ENCODE measurements around the gene NGEF. TPM values are rescaled to one million over a fixed set of nuclear protein-coding genes. Genes with fewer than 3 reads are reported as not detected.

NGEF gene
- total RNA-seq, 1 experiment from 2014 or later, result 0.75 TPM

- DNase-seq (ENCODE audit: low spot score), result no peak
- in situ Hi-C loops (cut with HindIII; ENCODE audit: low sequenced_read_pairs), result loop anchor here (25.0 kb wide), 1 partner anchor 287 kb away; no protein-coding TSS in a partner anchor
These were observed 62.3 kb downstream of the NGEF start for GRCh38 chr2:232950751-232951150.

- DNase-seq (ENCODE audit: low spot score), result no peak
- in situ Hi-C loops (cut with HindIII; ENCODE audit: low sequenced_read_pairs), result no loop called here
These were observed 64.0 kb downstream of the NGEF start for GRCh38 chr2:232949016-232949415.

GRCh38 chr2:232942831-232943230 lies 70.2 kb downstream of the NGEF start:
- in situ Hi-C loops (cut with HindIII; ENCODE audit: low sequenced_read_pairs), result no loop called here
- DNase-seq (ENCODE audit: low spot score), result no peak

DNA sequence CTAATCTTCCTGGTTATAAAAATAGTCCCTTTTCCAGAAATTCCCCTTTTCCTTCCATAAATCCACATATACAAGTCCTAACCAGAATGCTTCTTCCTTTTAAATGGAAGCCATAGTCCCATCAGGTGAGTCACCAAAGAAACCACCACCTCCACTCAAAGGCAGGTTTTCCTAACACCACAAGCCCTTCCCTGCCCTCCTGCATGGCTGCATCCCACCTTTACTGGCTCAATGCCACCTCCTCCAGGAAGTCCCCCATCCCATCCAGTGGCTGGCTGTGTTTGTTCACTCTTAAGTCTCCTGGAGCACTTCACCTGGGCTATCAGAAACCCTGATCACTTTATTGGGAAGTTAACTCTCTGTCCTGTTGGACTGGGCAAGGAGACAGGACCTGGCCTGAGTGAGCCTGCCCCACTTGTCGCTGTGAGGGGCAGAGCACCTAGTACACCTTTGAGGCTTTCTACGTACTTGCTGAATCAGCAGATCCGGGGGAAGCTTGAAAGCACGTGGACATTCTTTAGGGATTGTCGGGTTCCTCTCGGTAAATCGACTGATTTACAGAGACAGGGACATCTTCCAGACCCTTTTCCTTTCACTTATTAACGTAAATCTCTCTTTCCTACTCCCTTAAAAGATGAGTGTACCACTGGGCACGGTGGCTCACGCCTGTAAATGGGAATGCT lies 71.0 kb downstream of the NGEF start:
- in situ Hi-C loops (cut with HindIII; ENCODE audit: low sequenced_read_pairs), result no loop called here

DNA sequence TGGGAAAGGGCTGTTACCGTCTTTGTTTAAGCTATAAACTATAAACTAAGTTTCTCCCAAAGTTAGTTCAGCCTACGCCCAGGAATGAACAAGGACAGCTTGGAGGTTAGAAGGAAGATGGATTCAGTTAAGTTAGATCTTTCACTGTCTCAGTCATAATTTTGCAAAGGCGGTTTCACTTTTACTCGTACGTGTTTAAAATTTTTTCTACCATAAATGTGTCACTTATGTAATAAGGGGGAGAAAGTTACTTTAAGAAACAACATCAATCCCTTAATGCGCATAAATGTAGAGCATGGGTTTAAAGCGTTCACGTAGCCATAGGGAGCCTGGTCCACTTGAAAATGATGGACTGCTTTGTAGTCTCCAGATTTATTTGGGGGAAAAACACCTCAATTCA lies 71.7 kb downstream of the NGEF start:
- in situ Hi-C loops (cut with HindIII; ENCODE audit: low sequenced_read_pairs), result no loop called here
- no peak for DNase-seq (ENCODE audit: low spot score)

More for the DNA sequence above, 71.0 kb downstream of the NGEF start:
- no peak for DNase-seq (ENCODE audit: low spot score)

DNA sequence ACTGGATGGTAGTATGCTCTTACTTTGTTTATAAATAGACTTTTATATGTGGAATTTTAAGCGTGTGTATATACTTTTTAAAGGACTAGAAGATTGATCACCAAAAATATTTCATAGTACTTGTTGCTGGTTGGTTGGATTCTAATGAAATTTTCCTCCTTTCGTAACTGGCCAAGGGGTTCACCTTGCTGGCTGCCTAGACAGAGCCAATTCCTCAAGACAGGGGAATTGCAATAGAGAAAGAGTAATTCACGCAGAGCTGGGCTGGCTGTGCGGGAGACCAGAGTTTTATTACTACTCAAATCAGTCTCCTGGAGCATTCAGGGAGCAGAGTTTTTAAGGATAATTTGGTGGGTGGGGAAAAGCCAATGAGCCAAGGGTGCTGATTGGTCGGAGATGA lies 72.3 kb downstream of the NGEF start:
- in situ Hi-C loops (cut with HindIII; ENCODE audit: low sequenced_read_pairs), result no loop called here
- DNase-seq (ENCODE audit: low spot score), result no peak

DNA sequence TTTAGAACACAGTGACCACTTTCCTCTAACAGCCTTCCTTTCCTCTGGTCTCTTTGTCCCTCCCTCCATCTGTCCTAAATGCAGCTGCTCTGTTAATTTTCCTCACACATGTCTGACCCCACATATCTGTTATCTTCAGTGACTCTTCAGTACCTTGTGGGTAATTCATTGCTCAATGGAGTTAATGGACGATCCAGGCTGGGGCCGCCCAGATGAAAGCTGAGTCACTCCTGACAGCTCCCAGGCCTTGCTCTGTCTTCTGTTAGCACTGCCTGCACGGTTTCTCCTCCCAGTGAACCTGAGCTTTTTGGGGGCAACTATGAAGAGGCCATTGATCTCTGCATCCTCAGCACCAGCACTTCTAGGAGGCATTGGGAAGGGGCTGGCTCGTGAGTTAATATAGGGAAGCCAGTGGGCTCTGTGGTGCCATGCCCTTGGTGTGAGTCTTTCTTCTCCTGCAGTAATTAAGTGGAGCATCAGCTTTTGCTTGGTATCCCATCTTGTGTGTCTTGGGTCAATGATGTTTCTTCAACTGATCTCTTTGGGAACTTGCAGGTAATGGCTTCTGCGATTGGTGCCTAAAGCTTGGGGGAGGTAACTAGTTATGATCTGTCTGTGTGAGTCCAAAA lies 75.7 kb downstream of the NGEF start:
- no peak for DNase-seq (ENCODE audit: low spot score)
- in situ Hi-C loops (cut with HindIII; ENCODE audit: low sequenced_read_pairs), result no loop called here

DNA sequence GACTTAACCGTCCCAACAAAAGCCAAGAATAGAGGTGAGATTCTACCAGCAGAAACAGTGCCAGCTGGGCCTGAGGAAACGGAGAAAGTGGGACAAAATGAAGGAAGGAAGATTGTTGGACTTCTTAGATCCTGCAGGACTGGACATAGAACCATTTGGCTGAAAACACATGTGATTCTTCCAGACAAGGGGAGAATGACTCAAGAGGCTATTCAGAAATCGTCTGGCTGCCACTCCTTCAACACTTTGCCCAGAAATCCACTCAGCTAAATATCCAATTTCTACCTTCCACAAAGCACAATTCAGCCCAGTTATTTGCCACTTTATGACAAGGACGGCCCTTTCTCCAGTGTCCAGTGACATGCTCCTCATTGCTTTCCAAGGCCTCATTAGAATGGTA lies 81.4 kb downstream of the NGEF start:
- no peak for DNase-seq (ENCODE audit: low spot score)
- in situ Hi-C loops (cut with HindIII; ENCODE audit: low sequenced_read_pairs), result no loop called here

DNA sequence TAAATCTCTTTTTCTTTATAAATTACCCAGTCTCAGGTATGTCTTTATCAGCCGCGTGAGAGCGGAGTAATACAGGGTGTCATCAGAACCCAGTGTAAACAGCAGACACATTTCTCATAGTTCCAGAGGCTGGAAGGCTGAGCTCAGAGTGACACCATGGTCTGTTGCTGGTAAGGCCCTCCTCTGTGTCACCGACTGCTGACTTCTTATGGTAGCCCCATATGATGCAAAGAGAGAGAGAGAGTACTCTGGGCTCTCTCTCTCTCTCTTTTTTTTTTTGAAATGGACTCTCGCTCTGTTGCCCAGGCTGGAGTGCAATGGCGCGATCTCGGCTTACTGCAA lies 83.0 kb downstream of the NGEF start:
- no peak for DNase-seq (ENCODE audit: low spot score)
- in situ Hi-C loops (cut with HindIII; ENCODE audit: low sequenced_read_pairs), result no loop called here

- in situ Hi-C loops (cut with HindIII; ENCODE audit: low sequenced_read_pairs), result no loop called here
- no peak for DNase-seq (ENCODE audit: low spot score)
These were observed 83.6 kb downstream of the NGEF start for GRCh38 chr2:232929303-232930058.

DNA sequence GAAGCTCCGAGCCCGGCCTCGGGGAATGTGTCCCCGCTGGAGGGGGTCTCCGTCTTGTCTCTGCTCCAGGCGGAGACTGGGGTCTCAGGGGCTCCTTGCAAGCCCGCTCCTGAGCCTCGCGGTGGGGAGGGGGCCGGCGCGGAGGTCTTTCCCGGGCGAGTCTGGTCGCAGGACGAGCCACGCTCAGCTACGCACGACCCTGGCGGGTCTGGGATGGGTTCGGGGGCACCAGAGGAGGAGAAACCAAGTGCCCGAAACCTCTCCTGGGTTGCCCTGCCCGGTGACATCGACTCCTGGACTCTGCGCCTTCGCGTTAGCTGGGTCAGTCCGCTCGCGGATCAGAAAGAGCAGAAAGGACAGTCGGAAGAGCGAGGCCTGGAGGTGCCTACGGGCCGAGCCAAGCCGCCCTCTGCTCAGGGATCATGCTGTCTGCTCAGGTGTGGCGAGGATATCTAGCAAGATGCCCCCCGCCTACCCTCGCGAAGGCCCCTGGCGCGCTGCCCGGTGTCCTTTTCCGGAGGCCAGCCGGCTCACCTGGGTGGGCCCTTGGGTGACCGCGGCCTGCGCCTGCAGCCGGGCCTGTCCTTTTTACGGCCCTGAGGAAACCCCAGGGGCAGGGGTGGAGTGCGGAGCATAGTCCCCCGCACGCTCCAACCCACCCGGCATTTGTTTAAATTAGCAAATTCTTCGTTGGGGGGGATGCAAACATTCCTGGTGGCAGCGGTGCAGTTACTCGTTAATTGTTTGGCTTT lies 84.3 kb downstream of the NGEF start:
- in situ Hi-C loops (cut with HindIII; ENCODE audit: low sequenced_read_pairs), result no loop called here
- DNase-seq (ENCODE audit: low spot score), result no peak

DNA sequence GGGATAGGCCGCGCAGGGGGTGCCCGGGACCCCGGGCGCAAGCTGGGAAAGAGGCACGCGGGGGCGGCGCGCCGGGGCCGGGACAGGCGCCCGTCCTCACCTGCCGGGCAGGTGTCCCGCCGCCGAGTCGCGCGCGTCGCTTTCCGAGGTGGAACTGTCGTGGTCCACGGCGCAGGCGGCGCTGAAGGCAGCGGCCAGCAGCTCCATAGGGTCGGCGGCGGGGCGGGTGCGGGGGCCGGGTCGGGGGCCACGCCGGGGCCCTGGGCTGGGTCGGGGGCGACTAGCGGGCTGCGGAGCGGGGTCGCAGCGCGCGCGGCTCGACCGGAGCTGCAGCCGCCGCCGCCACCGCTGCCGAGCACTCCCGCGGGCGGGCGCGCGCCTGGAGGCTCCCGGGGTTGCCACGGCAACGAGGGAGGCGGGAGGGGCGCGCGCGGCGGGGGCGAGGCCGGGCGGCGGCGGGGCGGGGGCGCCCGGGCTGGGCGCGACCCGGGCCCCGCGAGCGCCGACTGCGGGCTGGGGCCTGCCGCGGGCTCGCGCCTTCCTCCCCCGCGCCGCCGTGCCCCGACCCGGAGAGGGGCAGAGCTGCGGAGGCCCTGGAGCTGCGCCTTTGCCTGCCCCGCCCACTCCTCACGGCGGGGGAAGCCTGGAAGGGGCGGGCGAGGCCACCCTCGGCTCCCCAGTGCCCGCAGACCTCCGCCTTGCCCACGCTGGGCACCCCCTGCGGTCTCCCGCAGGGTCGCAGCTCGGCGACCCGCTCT lies 85.1 kb downstream of the NGEF start:
- in situ Hi-C loops (cut with HindIII; ENCODE audit: low sequenced_read_pairs), result no loop called here
- peak; percentile 3 for DNase-seq (ENCODE audit: low spot score)

- no peak for DNase-seq (ENCODE audit: low spot score)
- in situ Hi-C loops (cut with HindIII; ENCODE audit: low sequenced_read_pairs), result no loop called here
These were observed 85.8 kb downstream of the NGEF start for GRCh38 chr2:232927032-232927792.

DNA sequence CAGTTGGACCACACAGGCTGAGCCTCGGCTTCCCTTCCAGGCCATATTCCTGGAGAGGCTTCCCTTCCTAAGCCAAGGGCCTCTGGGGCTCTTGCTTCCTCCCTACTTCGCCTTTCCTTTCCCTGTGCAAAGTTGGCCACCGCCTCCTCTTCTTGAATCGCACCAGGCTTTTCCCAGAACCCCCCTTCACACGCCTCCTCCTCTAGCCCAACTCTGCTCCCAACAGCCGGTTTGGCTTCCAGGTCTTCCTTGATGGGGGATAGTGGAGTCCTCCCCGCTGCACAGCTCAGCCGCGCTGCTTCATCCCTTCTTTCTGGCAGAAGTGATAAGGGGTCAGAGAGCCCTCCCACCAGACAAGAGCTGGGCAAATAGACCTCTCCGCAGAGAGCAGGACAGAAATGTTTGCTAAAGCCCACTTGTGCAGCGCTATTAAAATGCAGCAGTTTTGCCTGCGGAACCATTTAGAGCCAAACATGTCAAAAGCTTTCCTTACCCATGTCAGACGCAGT lies 86.6 kb downstream of the NGEF start:
- in situ Hi-C loops (cut with HindIII; ENCODE audit: low sequenced_read_pairs), result no loop called here
- DNase-seq (ENCODE audit: low spot score), result no peak

DNA sequence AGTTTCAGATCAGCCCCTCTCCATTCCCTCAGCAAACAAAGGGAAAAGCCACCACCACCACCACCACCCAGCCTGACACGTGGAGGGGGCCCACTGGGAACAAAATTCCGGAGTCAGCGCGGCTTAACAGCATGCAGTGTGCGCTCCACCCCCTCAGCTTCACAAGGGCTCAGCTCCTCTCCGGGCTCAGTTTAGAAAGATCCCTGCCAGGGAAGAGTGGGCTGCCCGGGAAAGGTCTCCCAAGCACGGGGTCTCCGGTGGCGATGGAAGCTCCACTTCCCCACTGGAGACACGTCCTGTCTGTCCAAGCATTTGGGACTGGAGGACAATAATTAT lies 87.3 kb downstream of the NGEF start:
- DNase-seq (ENCODE audit: low spot score), result no peak
- in situ Hi-C loops (cut with HindIII; ENCODE audit: low sequenced_read_pairs), result no loop called here

DNA sequence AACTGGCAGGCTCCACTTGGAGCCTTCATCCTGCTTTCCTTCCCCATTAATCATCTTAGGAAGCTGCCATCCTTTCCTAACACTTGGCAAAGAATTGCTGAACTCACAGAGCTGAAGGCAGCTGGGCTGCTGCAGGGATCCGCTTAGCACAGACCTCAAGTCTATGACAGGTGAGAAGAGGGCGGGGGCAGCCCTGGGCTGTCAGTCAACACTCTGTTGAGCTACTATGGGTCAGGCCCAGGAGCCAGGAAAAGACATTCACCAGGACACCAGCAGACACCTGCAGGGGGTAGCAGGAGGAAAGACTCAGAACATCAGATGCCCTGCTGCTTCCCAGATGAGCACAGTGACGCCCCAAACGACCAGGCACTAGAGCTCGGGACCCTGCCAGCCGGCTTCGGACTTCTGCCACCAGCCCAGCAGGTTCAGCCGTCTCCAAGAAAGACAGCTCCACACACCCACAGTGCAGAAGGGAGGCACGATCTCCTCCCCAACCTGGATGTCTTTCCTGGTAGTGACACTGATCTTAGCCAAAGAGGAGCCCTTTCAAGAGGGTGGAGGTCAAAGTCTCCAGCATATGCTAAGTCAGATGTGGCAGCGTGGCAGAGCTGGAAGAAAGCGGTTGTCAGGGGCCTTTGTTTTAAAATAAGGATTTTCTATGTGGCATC lies 87.8 kb downstream of the NGEF start:
- in situ Hi-C loops (cut with HindIII; ENCODE audit: low sequenced_read_pairs), result no loop called here
- no peak for DNase-seq (ENCODE audit: low spot score)

DNA sequence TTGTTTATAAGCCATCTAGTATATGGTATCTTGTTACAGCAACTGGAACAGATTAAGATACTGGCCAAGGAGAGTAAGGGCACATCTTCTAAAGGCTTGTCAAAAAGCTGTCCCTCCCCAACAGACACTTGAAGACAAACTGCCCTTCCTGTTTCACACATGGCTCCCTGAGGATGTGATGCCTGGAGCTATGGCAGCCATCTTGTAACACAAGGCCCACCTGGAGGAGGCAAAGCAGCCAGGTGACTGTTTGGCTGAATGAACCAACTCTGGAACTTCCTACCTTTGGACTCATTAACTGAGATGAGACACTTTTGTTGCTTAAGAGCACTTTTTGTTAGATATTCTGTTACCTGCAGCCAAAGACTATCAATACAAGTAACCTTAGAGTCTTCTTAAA lies 88.6 kb downstream of the NGEF start:
- no peak for DNase-seq (ENCODE audit: low spot score)
- in situ Hi-C loops (cut with HindIII; ENCODE audit: low sequenced_read_pairs), result no loop called here

DNA sequence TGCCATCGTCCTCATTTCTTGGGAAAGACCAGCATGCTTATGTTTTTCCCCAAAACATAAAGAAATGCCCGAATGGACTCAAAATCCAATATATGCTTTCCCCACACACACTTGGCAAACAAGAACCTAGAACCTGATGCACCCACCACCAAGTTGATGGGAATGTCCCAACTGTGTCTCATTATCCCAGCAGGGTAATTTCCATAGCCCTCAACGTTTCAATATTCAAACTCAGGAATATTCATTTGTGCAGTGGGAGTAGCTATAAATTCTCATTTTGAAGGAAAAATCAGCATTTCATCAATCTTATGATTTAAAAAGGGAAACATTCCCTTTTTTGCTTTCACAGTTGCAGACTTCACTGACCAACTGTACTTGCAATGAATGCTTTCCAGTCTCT lies 92.3 kb downstream of the NGEF start:
- no peak for DNase-seq (ENCODE audit: low spot score)
- in situ Hi-C loops (cut with HindIII; ENCODE audit: low sequenced_read_pairs), result no loop called here
